T-helper 1 cell treated with Interleukin-12 subunit alpha and Interleukin-12 subunit beta and Interleukin-4 antibody, amounts not matched to agents 30 ng/mL and 1 ng/mL, for 36 hours (primary cell): ENCODE data around the gene TSNAX. TPM values are rescaled to one million over a fixed set of nuclear protein-coding genes. Genes with fewer than 3 reads are reported as not detected.
"Not testable (repeated sequence)": the region's sequence is repeated elsewhere in the genome, so short reads cannot be mapped to it uniquely, and the experiment has no call there.

Experiments
- intact Hi-C: fragments of 100-400 bp; cut with micrococcal nuclease; formaldehyde crosslinking; loops from one replicate; pipeline ENCODE4 v1.15.1; 2024
- total RNA-seq: library from RNA; stranded (reverse); gene quantifications from 2 replicates; pipeline ENCODE4 v1.2.3, GENCODE V29; 2022

The TSNAX gene
- total RNA-seq, 1 donor from 2014 or later = 39.2 TPM

- intact Hi-C loops = no loop called here
Measured at GRCh38 chr1:231558708-231559185, 30.3 kb downstream of the TSNAX start.

GRCh38 chr1:231561647-231562383 lies 33.3 kb downstream of the TSNAX start:
- intact Hi-C loops = no loop called here

GRCh38 chr1:231563247-231563646 lies 34.8 kb downstream of the TSNAX start:
- intact Hi-C loops = no loop called here

- intact Hi-C loops = no loop called here
Measured at GRCh38 chr1:231564373-231564772, 35.9 kb downstream of the TSNAX start.

- intact Hi-C loops = no loop called here
Measured at GRCh38 chr1:231566496-231566895, 38.0 kb downstream of the TSNAX start.

GRCh38 chr1:231570262-231570661 lies 41.8 kb downstream of the TSNAX start:
- intact Hi-C loops = not testable (repeated sequence)

- intact Hi-C loops = no loop called here
Measured at GRCh38 chr1:231571904-231572303, 43.4 kb downstream of the TSNAX start.

GRCh38 chr1:231575472-231575871 lies 47.0 kb downstream of the TSNAX start:
- intact Hi-C loops = no loop called here

GRCh38 chr1:231576804-231577718 lies 48.6 kb downstream of the TSNAX start:
- intact Hi-C loops = no loop called here

- intact Hi-C loops = no loop called here
Measured at GRCh38 chr1:231580874-231581273, 52.4 kb downstream of the TSNAX start.

GRCh38 chr1:231581859-231582258 lies 53.4 kb downstream of the TSNAX start:
- intact Hi-C loops = no loop called here

GRCh38 chr1:231583376-231583775 lies 54.9 kb downstream of the TSNAX start:
- intact Hi-C loops = no loop called here

- intact Hi-C loops = no loop called here
Measured at GRCh38 chr1:231584117-231584516, 55.6 kb downstream of the TSNAX start.

- intact Hi-C loops = no loop called here
Measured at GRCh38 chr1:231584921-231585320, 56.5 kb downstream of the TSNAX start.

GRCh38 chr1:231590453-231591198 lies 62.2 kb downstream of the TSNAX start:
- intact Hi-C loops = loop anchor here (1.0 to 2.0 kb wide), 5 partner anchors 216 to 349 kb away; partner anchors contain the start of genes GNPAT and SPRTN

GRCh38 chr1:231591466-231591865 lies 63.0 kb downstream of the TSNAX start:
- intact Hi-C loops = loop anchor here (2.0 kb wide), 1 partner anchor 215 kb away; no protein-coding TSS in a partner anchor

GRCh38 chr1:231592809-231593208 lies 64.3 kb downstream of the TSNAX start:
- intact Hi-C loops = no loop called here

- intact Hi-C loops = not testable (repeated sequence)
Measured at GRCh38 chr1:231593264-231593663, 64.8 kb downstream of the TSNAX start.

GRCh38 chr1:231594123-231594522 lies 65.7 kb downstream of the TSNAX start:
- intact Hi-C loops = no loop called here

GRCh38 chr1:231594749-231595148 lies 66.3 kb downstream of the TSNAX start:
- intact Hi-C loops = no loop called here

GRCh38 chr1:231596337-231596791 lies 67.9 kb downstream of the TSNAX start:
- intact Hi-C loops = no loop called here
